ENCODE results near the gene TBC1D10B.

TBC1D10B gene

DNA sequence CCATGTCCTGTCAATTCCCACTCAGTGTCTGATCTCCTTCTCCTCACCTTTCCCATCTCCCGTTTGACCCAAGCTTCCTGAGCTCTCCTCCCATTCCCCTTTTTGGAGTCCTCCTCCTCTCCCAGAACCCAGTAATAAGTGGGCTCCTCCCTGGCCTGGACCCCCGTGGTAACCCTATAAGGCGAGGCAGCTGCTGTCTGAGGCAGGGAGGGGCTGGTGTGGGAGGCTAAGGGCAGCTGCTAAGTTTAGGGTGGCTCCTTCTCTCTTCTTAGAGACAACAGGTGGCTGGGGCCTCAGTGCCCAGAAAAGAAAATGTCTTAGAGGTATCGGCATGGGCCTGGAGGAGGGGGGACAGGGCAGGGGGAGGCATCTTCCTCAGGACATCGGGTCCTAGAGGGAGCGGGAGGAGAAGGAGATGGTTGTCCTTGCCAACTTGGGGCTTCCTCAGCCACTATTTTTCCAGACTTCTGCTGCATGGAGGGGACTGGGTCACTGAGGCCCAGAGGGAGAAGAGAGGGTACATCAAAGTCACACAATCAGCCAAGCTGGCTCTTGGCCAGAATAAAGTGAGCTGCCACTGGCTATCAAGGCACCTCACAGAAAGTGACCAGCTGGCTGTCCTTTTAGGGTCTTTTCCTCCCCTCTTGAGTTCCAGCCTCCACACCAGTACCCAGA is 1.9 kb upstream of the TBC1D10B start:
- no peak for DNase-seq (ENCODE audit: low read depth)

DNA sequence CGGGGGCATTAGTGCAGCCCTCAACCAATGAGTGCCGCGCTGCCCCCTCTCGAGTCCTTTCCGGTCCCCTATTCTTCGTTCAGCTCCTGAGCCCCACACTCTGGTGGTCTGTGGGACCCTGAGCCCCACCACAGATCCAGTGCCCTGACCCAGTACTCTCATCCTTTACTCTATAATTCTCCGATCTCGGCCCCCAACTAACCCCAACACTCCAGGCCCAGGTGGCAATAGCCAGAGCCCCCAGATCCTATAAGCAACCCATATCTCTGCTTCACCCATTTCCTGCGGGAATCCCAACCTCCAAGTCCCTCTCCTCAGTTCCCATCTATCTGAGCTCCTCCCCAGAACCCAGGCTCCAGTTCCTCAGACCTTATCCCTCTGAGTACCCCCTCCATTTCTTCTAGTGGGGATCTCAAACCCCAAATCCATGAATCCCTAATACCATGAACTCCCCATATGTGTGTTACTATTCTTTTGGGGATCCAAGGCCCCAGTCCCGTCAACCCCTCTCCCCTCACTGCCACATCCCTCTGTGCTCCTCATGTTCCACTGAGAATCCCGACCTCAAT is 1.0 kb upstream of the TBC1D10B start:
- DNase-seq (ENCODE audit: low read depth) = no peak

DNA sequence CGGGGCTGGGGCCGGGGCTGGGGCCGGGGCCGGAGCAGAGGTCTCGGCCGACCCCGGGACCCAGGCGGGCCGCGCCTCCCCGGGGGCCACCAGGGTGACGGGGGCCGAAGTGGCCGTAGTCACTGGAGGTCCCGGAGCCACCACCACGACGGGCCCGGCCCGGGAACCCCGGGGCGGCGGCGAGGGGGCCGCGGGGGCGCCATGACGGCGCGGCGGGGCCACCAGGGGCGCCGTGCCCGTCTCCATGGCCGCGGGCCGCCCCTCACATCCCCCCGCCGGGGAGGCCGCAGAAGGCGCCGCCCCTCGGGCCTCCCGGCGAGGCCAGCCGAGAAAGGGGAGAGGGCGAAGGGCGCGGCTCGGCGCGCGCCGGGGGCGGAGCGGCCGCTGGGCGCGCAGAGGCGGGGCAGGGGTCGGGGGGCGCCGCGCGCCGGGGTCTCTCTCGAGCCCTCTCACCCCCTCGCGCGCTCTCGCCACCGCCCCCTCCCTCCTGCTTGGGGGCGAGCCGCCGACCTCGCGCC is 297 bp downstream of the TBC1D10B start:
- no peak for DNase-seq (ENCODE audit: low read depth)

DNA sequence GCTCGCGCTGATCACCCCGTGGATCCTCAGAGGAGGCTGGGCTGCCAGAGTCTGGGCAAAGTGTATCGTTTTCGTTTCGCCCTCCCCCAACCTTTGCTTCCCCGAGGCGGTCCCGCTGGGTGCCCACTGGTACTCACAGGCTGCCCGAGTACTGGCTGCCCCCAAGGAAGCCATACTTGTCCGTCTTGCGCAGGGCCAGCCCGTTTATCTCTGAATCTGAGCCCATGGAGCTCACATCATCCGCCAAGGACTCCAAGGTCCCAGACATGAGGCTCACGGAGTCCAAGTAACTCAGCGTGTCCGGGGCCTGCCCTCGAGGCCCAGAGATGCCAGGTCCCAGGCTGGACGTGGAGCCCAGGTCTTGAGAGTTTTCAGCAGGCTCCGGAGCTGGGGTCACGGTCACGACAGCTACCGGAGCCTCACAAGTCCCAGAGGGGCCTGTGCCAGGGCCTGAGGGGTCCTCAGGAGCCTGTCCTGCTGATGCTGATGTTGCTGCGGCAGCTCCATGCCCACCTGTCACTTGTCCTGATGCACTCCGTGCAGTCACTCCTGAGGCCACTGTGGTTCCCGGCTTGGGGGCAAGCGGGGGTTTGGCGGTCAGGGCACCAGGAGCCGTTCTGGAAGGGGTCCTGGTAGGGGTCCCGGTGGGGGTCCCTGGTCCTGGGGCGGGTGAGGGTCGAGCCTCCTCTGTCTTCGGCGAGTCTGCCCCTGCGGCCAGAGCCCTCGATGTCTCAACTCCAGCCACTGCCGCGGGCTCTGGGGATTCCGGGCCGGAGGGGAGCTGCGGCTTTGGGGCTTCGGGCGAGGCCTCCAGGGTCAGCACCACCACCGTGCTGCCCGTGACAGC is 980 bp downstream of the TBC1D10B start:
- DNase-seq (ENCODE audit: low read depth) = no peak

DNA sequence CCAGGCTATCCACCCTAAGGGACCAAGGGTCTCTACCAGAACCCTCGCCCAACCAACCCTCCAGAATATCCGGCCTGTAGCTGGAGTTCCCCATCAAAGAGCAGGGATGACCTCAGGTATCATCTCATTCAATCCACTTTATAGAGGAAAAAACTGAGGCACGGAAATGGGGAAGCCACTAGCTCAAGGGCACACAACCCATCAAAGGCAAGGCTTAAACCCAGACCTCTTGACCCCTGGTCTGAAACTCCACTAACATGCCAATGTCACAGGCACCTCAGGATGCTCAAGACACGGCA is 1.6 kb downstream of the TBC1D10B start:
- no peak for DNase-seq (ENCODE audit: low read depth)

DNA sequence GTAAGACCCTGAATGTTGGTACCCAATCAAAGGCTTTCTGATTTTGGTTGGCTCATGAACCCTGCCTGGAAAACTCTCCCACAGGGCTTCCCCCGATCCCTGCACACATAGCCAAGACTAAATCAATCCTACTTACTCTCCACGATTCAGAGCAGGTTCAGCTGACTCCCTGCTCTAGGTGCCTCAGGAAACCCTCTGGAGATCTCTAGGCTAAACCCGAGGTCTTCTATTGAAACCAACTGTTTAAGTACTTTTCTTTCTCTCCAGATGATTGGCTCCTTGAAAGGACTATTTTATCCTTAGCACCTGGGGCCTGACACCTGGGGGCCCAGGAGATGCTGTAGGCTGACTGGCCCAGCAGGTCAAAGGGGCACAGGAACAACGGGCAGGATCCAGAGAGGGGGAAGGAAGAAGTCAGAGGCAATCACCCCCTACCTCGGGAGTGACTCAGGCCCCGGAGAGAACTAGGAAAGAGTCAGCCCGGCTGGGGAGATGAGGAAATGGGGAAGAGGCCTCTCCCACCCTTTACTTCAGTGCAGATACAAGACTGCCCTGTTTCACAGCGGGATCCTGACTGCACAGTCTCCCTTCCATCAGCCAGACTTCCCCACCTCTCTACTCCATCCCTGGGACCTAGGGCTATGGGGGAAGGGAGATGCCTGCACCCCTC is 2.0 kb downstream of the TBC1D10B start:
- no peak for DNase-seq (ENCODE audit: low read depth)

DNA sequence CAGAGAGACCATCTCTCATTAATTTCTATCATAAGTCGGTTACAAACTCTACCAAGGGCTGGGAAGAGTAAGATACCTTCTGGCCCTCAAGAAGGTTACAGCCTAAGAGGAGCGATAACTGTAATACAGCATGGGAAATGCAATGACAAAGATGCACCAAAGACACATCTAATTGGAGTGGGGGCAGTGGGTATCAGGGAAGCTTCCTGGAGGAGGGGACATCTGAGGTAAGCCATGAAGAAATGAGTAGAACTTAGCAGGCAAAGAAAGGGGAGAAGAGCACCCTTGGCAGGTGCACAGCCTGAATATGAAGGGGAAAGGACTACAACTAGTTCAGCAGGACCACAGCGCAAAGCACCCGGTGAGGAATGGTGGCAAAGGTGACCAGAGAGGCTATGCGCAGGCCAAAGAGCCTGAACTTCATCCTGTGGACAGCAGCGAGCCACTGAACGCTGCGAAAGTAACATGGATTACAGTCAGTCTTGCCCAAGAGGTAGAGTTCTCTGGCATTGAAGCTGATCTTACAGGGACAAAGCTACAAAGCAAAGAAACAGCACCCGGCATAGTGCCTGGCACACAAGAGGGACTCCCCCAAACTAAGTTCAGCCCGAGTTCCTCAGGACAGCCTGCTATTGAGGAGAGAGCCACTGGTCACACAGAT is 2.8 kb downstream of the TBC1D10B start:
- DNase-seq (ENCODE audit: low read depth) = no peak

DNA sequence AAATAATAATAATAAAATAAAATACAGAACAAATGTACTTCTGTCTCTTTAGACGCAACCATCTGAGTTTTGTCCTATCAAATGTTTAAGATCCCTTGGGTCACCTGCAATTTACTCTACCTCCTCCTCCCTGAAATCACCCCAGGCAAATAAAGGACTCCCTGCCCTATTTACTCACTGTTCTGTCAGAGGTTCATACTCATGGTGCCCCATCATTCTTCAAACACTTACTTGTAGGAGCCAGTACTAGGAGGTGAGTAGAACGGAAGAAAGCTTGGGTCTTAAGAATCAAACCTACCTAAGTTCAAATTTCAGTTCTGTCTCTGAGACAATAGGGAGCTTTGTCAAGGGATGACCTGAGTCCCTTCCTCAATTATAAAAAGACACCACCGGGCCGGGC is 3.8 kb downstream of the TBC1D10B start:
- DNase-seq (ENCODE audit: low read depth) = no peak

DNA sequence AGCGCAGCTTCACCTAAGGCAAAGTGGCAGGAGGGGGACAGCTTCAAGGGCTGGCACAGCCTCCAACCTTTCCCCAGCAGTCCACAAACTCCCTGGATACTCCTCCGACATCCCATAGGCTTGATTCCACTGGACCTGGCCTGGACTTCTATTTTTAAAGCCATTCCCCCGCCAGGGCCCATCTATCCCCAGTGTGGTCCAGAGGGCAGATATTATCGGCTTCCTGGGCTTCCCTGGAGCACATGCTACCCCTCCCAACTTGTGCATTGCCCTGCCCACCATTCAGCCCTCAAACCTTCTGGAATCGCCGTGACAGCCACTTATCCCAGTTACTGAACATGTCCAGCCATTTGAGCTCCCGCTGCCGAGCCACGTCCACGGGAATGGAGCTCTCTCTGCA is 5.1 kb downstream of the TBC1D10B start:
- no peak for DNase-seq (ENCODE audit: low read depth)

DNA sequence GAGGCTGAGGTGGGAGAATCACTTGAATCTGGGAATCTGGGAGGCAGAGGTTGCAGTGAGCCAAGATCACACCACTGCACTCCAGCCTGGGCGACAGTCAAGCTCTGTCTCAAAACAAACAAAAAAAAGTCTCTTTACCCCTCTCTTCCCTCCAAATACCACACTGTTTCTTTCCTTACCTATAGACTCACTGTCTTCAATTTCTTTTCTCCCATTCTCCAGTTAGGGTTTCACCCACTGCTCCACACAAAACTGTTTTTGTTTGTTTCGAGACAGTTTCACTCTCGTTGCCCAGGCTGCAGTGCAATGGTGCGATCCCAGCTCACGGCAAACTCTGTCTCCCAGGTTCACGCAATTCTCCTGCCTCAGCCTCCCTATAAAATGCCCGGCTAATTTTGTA is 9.1 kb downstream of the TBC1D10B start:
- no peak for DNase-seq (ENCODE audit: low read depth)

DNA sequence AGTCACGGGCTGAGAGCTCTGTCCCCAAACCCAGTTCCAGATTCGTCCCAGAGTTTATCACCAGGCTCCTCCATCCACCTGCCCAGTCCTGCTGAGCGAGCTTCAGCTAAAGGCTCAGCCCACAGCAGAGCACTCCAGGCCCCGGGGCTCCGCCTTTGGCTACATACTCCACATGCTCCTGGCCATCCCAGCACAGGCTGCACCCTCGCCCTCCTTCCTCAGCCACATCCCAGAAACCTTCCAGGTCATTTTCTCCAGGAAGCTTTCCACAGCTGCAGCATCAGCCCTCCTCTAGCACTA is 10.5 kb downstream of the TBC1D10B start:
- no peak for DNase-seq (ENCODE audit: low read depth)

DNA sequence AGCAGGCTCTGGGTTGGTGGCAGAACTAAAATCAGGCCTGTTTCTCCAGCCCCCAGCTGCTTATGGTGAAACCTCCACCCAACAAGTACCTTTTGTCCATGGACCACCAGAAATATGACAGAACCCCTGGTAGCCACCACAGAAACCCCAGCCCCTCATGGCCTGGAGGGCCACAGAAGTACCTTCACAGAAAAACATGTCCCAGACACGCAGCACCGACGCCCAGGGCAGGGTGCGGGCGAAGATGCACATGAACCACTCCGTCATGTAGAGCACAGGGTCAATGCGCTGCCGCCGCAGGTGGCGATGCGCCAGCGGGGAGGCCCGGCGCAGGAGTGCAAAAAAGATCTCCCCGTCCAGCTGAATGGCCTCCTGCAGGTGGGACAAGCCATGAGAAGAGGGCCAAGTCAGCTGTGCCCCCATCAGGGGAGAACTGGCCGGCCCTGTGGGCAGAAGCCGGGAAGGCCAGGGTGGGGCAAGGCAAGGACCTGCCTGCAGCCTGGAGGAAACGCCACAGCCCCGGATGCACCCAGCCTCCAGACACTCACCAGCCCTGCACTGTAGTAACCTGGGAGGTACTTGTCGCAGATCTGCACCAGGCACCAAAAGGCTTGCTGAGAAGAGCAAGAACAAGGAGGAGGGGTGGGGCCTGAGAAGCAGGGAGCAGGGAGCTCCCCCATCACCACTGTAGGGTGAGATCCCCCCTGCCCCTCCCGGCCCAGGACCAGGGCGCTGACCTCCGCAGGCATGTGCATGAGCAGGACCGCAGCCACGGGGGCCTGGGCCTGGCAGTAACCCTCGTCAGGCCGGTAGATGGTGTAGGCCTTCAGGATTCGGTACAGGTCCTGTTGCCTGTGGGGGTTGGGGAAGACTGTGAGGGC is 11.1 kb downstream of the TBC1D10B start:
- DNase-seq (ENCODE audit: low read depth) = no peak

DNA sequence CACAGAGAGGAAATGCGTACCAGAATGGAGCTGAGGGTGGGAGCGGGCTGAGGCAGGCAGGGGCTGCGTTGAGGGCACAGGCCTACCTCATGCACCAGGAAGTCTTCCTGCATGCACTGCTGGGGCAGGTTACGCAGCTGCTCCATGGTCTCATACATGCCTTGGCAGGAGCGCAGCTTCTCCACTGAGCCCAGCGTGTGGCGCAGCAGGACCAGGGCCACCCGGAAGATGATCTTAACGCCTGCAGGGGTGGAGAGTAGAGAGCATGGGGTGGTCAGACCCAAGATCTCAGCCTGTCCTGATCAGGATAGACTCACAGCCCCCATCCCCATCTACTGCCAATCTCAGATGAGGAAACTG is 11.7 kb downstream of the TBC1D10B start:
- no peak for DNase-seq (ENCODE audit: low read depth)

DNA sequence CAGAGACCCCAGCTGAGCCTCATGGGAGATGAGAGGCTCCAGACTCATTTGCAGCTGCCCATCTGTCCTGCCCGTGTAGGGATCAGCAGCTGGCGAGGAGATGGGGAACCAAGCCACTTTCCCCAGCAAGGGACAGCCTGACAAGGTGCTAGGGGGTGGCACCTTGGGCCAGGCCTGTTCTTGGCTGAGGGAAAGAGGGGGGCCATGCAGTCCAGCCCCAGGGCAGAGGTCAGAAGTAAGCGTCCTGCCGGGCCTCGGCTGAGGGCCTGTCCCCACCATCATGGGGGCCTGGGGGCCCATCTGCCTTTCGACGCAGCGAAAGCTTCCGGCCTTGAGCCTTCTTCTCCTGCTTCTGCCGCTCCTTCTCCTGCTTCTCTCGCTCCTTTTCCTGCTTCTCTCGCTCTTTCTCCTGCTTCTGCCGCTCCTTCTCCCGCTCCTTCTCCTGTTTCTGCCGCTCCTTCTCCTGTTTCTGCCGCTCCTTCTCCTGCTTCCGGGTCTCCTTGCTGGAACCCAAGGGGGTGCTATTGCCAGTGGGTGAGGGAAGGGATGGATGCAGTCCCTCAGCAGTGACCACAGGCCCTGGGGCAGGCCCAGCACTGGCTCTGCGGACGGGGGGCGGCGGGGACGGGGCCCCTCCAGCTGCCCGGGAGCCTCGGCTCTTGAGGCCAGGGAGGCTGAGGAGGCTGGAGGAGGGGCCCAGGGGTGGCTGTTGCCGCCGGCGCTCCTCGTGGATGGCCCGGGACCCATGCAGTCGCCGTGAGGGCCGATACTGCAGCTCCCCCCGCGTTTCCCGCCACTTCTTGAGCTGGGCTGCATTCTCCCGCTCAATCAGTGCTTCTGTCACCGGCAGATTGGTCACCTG is 12.3 kb downstream of the TBC1D10B start:
- DNase-seq (ENCODE audit: low read depth) = no peak

DNA sequence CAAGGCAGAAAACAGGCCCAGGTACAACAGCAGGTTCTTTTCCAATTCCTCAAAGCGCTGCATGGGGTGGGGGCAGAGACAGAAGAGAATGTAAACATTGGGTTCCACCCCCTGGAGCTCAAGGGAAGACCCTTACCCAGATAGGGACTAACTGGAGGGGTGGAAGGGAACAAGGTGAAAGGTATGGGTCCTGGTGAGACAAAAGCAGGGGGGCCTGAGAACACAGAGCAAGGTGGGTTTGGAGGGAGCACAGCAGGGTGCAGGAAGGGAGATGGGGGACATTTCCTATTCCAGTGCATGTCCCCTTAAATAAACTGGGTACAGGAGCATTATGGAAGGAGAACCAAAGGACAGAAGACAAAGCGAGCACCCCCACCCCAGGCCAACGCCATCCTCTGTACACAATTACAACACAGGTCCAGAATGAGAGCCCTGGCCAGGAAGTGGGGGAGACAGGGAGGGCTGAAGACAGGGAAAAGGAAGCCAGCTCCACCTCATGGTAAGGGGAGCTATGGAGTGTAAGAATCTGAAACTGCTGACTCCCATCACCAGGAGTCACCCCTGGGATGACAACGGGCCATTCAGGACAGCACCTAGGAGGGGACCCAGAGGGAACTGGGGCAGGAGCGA is 13.1 kb downstream of the TBC1D10B start:
- DNase-seq (ENCODE audit: low read depth) = no peak

DNA sequence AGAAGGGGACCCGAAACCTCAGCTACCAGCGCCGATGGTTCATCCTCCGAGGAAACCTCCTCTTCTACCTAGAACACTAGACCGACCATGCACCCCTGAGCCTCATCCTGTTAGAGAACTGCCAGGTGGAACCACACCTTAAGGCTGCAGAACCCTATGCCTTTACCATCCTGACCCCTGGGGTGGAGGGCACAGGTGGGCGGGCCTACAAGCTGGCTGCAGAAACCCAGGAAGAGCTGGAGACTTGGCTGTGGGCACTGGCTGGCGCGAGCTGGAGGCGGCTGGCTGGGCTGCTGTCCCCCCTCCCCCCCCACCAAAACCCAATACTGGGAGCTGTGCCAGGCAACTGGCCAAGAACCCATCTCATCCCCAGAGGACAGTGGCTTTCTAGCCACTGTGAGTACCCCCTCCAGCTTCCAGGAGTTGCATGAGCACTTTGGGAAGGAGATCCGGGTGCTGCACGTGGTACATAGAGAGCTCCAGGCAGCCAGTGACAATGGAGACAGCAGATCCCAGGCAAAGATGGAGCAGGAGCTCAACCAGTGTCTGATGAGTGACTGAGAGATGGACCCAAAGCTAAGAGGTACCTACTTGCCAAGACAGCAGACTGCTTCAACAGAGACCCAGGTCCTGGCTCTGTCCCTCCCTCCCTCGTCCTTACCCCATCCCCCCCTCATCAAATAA is 13.8 kb downstream of the TBC1D10B start:
- no peak for DNase-seq (ENCODE audit: low read depth)

DNA sequence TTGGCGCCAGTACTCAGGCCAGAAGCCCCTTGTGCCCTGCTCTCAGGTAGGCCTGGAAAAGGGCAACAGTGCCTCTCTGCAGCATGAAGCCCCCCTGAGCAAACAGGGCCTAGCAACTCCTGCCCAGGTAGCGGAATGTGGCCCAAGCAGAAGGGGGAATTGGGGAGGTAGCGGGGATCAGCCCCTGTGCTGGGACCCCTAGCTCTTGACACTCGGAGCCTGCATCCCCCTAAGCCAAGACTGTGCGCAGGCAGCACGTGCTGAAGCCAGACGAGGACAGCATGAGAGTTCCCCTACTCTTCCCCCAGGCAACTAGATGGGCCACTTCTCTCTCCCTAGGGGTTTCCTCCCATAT is 14.4 kb downstream of the TBC1D10B start:
- no peak for DNase-seq (ENCODE audit: low read depth)

DNA sequence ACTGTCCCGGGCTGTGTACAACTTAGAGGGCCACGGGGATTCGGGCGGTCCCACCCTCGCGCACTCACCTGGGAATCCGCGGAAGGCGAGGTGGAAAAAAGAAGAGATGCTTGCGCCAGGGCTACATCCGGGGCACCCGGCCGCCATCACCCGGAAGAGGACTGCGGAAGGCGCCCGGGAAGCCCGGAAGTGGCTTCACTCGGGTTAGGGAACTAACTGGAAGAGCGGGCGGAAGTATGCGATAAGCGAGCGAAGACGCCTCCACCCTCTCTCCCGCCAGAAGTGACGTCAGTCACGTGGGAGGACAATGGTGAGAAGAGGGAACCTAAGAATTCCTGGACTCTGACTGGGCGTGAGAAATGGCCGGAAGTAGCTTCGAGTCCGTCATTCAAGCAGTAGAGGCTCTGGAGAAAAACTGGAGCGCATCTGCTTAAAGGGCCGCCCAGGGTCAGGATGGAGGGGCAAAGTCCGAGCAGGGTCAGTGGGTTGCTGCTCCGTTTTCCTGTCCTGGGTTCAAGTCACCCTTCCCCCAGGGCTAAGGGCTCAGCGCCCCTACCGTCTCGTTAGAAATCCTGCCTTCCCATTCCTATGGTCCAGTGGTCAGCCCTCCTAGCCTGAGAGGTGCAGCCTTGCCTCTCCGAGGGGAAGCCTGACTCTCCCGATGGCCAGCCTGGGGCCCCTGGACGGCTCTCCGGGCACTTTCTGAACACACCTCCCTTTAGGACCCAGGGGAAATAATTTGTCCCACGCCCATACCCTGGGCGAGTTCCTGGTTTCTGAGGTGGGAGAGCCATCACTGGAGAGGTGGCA is 14.9 kb downstream of the TBC1D10B start, which contains the start of gene CD2BP2:
Gene CD2BP2, minus strand, starts transcription at position 165 of the 810 bp plus-strand sequence. CDS start 627 bp downstream, outside the sequence.
- DNase-seq (ENCODE audit: low read depth) = peak; percentile 69
